GM18519 (cell line): ENCODE data around the gene SART1.

ENCODE experiments used
- ATAC-seq: cut with Tn5 transposase; IDR thresholded peaks from one replicate; pipeline ENCODE4 v1.9.1; 2021; ENCODE audit warnings: mild to moderate bottlenecking, moderate library complexity; ENCODE audit not compliant: unreplicated experiment, low FRiP score

Gene SART1

DNA sequence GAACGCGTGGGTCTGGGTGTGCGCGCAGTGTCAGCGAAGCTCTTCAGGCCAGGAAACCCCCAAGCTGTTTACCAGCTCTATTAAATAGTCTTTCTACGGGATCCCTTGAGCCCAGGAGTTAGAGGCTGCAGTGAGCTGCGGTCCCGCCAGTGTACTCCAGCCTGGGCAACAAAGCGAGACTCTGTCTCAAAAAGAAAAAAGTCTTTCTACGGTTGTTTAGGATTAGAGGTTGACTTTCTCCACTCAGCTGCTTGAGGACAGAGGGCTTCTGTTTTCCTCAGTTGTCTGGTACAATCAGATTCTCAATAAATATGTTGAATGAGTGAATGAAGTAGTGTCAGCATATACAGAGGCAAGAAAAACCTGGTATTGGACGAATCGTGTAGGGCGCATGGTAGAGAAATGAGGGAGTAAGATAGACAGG is 619 bp downstream of the SART1 start:
- ATAC-seq = no peak

DNA sequence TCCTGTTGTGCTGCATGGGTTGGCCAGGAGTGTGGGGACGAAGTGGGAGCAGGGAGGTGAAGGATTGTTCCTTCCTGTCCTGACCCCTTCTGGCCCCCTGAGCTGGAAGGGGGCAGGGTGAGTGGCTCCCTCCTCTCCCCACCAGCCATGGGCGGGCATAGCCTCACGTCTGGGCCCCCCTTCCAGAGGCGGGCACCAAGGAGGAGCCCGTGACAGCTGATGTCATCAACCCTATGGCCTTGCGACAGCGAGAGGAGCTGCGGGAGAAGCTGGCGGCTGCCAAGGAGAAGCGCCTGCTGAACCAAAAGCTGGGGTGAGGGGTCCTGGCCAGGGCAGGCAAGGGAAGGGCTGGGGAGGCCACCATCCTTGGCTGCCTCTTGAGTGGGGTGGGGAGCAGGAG is 3.4 kb downstream of the SART1 start:
- ATAC-seq = no peak

DNA sequence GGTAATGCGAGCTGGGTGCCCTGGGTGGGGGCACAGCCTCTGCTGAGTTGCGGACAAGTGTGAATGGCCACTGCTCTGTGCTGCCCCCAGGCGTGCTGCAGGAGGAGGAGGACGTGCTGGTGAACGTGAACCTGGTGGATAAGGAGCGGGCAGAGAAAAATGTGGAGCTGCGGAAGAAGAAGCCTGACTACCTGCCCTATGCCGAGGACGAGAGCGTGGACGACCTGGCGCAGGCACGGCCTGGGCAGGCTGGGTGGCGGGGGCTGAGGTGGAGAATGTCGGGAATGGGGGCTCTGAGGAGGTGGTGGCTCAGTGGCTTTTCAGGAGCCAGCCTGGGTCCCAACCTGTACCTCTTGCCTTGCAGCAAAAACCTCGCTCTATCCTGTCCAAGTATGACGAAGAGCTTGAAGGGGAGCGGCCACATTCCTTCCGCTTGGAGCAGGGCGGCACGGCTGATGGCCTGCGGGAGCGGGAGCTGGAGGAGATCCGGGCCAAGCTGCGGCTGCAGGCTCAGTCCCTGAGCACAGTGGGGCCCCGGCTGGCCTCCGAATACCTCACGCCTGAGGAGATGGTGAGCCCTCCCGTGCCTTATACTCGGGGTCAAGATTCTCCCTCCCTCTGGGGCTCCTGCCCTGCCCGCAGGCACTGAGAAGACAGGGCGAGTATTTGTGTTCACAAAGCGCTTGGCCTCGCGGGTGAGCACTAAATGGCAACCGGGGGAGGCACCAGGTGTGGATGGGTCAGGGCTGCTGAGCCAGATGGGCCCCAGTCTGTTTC is 4.6 kb downstream of the SART1 start:
- no peak for ATAC-seq

DNA sequence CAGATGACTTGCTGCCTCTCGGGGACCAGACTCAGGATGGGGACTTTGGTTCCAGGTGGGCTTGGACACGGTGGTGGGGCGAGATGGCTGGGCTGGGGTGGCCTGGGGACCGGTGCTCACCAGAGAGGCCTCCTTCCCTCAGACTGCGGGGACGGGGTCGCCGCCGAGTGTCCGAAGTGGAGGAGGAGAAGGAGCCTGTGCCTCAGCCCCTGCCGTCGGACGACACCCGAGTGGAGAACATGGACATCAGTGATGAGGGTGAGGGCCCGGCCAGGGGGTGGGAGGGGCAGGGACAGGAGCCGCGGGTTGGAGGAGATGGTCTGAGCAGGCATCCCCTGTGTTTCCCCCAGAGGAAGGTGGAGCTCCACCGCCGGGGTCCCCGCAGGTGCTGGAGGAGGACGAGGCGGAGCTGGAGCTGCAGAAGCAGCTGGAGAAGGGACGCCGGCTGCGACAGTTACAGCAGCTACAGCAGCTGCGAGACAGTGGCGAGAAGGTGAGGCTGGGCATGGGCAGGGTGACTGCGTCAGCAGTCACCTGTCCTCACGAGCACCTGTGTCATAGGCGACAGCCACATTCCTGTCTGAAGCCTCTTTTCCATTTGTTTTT is 5.9 kb downstream of the SART1 start:
- ATAC-seq = no peak

DNA sequence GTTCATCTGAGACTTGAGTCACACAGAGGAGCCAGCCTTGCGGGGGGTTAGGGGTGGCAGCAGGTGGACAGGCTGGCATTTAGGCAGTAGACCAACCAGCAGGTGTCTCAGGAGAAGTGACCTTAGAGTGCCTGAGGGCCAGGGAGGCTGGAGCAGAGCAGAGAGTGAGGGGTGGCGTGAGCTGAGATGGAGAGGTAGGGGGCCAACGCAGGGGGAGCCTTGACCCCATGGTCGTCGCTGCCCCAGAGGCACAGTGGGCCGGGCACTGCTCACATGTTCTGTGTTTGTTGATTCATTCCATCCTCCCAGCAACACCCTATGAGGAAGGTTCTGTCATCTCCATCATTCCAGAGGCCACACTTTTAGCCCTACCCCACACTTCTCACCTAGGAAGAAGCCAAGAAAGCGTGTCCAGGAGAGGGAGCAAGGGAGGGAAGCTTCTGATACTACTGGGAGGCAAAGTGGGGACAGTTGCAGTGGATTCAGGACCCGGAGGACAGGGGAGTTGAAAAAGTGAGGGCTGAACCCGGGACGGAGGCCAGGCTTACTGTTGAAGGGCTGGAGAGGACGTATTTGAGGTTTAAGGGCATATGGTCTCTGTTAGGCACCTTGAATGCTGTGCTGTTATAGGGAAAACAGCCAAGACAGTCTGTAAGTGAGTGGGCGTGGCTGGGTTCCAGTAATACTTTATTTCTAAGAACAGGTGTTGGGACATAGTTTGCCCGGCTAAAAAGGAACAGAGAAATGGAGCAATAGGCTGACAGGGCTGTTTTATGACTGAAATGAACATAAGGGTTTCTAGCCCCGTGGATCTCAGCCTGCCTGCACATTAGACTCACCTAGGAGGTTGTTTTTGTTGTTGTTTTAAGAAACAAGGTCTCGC is 7.3 kb downstream of the SART1 start:
- no peak for ATAC-seq

DNA sequence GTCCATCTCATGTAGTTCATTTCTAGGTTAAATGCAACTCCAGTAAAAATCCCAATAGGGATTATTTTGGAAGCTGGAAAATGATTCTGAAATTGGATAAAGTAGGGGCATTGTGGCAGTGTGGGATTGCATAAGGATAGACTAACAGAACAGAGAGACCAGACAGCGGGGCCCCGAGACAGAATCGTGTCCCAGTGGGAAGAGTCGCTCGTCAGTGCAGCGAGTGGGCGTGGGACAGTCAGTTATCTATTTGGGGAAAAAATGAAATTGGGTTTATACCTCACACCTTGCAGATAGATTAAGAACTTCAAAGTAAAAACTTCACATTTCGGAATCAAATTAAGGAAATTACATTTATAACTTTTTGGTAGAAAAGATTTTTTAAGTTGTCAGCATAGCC is 10.6 kb downstream of the SART1 start:
- no peak for ATAC-seq

DNA sequence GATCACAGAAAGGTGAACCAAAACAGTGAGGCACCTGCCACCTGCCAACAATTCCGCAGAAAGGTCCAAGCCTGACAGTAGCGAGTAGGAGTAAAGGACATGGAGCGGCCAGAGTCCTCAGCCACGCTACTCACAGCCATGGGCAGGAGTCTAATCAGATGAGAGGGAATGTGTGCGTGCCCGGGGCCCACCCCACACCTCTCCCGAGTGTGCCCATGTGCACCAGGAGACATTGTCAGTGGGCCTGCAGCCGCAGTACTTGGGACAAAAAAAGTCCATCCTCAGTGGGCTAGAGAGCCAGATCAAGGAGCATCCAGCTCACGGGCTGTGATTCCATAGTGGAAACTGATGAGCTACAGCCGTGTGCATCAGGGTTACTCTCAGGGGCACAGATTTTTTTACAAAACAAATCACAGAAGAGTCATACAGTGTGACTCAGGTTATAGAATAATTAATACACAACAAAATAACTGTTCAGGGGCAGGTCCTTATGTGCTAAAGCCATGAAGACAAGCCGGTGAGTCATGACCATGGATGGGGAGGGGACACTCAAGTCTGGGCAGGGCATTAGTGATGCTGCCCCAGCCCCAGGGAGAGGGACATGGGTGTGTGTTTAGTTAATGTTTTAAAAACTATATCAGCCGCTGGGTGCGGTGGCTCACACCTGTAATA is 12.0 kb downstream of the SART1 start:
- no peak for ATAC-seq

DNA sequence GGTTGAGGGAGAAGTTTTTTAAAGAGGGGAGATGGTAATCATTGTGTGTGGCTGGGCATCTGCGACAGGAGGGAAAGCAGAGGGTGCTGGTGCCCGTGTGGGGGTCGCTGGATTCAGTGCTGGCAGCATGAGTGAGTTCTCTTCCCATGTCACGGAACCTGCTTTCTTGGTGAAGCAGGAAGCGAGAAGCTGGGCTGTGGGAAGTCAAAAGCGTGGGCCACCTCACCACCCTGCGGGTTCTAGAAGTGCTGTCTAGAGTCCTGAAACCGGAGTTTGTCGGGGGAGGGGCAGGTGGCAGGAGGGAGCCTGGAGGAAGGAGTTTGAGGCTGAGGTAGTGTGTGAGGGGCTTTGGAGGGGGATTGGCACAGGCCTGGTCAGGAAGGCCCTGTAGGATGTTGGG is 14.2 kb downstream of the SART1 start:
- no peak for ATAC-seq

DNA sequence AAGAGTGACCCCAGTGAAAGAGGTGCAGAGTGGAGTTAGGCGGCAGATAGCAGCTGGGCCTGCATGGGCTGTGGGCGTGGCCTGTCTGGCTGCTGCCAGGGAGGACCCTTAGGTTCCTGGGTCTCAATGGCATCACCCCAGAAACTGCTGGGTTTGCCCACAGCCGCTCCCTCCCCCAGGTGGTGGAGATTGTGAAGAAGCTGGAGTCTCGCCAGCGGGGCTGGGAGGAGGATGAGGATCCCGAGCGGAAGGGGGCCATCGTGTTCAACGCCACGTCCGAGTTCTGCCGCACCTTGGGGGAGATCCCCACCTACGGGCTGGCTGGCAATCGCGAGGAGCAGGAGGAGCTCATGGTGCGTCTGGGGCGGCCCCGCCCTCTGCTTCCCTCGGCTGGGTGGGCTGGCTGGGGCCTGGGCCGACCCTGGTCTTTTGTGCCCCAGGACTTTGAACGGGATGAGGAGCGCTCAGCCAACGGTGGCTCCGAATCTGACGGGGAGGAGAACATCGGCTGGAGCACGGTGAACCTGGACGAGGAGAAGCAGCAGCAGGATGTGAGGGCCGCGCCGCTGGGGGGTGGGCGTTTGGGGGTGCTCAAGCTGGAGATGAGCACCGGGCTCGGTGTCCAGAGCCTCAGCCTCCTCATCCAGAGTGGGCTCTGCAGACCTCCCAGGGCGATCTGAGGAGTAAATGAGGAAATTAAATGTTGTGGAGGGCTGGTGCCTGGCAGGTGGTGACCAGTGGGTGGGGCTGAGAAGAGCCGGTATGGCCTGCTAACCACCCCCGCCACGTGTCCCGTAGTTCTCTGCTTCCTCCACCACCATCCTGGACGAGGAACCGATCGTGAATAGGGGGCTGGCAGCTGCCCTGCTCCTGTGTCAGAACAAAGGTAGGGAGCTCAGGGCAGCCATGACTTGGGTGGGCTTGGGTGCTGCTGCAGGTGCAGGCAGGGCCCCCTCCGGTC is 15.0 kb downstream of the SART1 start:
- ATAC-seq = no peak

DNA sequence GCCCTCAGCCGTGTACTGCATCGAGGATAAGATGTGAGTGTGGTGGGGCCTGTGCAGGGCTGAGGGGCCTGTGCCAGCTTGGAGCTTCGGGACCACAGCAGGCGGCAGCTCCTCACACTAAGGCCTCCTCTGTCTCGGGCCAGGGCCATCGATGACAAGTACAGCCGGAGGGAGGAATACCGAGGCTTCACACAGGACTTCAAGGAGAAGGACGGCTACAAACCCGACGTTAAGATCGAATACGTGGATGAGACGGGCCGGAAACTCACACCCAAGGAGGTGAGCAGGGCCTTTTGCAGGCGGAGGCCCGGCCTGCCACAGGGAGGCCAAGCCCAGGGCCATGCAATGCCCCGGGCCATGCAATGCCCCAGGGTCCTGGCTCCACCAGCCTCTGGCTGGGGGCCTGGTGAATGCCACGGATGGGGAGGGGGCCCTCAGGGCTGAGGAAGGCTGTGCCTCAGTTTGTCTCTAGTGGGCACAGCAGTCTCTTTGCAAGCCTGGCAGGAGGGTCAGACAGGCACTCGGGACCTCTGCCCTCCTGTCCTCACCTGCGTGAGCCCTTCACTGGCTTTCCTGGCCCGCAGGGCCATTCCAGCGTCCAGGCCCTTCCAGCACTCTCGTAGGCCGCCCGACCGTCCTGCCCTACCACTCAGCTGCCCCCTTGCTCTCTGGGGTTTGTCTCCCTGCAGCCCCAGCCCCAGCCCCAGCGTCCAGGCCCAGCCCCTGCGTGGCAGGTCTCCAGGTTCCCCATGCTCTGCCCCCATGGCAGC is 16.3 kb downstream of the SART1 start:
- no peak for ATAC-seq

DNA sequence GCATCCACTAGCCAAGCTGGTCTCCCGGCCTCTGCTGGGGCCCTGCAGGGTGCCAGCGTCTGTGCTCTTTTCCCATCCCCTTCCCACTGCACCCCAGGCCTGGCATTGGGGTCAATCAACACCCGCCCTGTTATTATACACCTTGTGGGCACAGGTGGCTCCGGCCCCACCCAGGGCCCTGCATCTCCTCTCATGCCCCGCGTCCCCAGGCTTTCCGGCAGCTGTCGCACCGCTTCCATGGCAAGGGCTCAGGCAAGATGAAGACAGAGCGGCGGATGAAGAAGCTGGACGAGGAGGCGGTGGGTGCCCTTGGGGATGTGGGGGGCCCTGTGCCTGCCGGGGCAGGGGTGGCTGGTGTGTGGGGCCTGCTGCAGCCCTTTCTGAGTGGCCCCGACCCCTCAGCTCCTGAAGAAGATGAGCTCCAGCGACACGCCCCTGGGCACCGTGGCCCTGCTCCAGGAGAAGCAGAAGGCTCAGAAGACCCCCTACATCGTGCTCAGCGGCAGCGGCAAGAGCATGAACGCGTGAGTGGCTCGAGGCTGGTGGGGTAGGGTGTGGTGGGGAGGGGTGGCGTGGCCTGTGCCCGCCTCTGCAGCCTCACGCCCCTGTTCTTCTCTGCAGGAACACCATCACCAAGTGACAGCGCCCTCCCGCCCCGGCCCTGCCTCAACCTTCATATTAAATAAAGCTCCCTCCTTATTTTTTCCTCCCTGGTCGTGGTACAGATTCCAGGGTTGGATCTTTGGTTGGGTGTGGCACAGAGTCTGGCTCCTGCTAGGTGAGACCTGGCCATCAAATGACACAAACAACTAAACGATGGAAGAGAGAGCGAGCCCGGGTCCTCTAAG is 17.1 kb downstream of the SART1 start:
- no peak for ATAC-seq

DNA sequence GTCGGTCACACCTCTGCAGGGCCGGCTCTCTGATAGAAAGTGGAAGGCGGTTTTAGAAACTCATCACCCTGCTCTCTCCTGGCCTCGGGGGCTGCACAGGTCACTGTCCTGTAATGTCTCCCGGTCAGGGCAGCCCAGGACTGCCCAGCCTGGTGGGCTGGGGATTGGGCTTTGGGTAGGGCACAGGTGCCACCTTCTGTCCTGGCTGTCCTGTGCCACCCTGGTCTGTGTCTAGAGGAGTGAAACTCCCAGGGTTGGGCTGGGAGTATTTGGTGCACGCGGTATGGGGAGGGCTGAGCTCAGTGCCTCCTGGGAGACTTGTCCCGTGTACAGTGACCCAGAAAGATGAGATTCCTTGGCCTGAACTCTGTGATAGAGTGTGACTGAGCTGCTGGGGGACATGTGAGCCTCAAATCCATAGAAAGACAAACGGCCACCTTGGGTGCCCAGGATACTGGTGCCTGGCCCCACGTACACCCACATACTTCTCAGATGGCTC is 17.8 kb downstream of the SART1 start:
- no peak for ATAC-seq

DNA sequence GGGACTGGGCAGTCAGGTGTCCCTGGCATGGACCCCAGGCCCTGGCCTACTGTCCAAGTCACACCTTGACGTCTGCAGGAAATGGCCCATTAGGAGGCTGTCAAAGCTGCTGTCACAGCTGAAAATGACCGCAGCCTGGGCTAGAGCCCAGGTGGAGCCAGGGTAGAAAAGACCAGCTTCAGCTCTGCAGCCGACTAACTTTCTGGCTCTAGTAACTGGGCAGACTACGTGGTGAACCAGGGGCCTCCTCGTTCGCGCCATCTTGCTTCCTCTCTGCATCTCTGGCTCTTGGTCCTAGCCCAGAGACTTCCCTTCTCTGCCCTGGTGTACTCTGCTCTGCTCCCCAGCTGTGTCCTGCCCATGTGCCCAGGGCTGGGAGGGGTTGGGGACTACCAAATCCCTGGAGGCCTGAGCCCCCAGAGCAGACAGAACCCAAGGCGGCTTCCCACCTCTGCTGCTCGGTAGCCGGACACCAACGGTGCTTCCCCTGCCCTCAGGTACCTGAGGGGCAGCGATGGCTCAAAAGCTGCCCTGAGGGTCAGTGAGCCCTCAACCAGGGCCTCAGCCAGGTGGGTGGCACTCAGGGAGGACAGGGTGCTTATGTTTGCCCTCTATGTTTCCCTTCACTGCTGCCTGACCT is 19.7 kb downstream of the SART1 start:
- no peak for ATAC-seq

DNA sequence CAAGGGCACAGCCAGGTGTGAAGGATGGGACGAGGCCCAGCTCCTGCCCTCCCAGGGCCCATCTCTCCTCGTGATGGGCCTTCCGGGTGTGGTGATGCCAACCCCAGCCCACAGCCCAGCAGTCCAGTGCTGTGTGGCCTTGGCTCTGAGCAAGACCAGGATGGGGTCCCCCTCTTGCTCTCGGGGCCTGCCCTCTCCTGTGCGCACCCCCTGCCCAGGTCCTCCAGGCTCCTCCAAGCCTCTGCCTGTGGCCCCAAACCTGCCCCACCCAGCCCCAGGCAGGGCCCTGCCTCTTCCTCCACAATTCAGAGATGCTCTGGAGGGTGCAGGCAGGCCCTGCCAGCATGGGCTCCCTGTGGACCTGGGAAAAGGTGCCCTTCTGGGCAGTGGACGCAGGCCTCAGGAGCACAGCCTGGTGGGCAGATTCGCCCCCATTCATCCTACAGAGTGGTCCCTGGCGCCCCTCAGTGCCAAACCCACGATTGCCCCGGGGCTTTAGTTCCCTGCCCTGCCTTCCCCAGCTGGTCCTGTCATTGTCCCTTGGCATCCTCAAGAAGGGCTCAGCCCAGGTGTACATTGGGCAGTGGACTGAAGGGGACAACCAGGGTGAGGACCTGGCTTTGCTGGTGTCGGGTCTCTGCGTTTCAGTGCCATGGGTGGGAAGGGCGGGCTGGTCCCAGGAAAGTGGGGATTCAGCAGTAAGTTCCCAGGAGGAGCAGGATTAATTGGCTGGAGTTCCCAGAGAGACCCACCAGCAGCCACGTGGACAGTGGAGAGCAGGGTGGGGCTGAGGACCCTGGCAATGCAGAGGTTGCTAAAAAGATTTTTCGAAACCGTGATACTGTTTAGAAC is 20.7 kb downstream of the SART1 start:
- ATAC-seq = no peak

DNA sequence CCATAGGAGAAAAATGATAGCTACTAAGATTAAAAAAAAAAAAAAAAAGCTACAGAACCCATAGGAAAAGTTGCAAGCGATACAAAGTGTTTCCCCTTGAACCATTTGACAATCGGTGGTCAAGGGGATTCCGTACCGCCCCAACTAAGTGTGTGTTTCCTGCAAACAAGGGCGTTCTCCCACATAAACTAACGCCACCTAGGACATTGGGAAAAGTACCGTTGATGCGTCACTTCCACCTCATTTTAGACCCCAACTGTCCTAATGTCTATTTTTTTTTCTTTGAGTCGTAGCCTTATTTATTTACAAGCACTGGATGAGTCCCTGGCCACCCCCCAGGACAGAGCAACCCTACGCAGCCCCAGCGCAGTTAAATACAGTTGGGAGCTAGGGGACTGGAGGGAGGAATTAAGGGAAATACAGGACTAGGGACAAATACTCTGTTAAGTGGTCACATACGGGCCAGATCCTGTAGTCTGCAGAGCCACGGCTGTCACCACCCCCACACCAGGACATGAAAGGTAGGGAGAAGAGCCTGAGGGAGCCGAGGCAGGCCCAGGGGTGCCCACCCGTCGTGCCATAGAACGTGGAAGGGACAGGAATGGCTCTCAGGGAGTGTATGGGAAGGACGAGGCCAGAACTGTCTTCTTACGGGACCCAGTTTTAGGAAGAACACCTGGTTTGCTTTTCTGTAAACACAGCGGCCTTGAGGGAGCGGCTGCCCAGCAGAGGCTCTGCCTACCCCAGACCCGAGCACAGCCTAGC is 21.5 kb downstream of the SART1 start:
- ATAC-seq = no peak

DNA sequence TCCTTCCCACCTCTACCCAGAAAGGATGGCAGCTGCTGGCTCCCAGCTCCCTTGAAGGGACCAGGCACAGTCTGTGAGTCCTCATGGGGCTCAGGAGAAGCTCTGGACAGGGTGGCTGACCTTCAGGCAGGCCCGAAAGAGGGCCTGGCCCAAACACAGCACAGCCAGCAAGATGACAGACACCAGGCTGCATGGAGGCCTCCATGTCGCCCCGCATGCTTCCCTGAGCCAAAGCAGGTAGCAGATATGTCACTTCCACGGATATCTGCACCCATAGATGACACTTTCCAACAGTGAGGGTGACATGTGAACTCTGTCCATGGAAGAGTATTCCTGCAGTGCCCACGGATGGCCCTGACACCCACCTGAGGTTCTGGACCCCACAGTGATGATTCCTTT is 22.1 kb downstream of the SART1 start:
- no peak for ATAC-seq
